ENCODE results near the gene SRPK2.
"Not testable (repeated sequence)": the region's sequence is repeated elsewhere in the genome, so short reads cannot be mapped to it uniquely, and the experiment has no call there.

The SRPK2 gene

DNA sequence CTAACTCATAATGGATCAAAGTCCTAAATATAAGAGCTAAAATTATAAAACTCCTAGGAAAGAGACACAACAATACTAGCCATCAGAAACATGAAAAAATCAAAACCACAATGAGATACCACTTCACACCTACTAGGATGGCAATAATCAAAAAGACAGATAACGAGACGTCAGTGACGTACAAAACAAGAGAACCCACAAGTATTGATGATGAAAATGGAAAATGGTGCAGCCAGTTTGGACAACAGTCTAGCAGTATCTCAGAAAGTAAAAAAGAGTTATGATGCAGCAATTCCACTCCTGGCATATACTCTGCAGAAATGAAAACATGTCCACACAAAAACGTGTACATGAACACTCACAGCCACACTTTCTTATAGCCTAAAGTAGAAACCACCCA lies 173.5 kb downstream of the SRPK2 start:
- DNase-seq: no peak

DNA sequence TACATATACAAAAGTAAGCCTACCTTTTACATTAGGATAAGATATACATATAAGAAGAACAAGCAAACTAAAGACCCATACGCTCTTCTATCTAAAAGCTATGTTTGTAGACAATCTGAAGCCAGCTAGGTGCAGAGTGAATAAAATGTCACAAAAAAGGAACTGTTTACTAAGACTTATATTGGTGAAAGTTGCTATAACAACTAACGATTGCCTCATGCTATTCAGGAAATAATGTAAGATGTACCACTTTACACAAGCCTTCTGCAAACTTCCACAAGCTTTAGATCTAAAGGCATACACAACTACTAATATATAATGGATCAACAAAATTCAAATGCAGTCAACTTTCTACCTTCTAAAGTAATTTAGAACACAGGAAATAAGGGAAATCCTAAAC lies 175.1 kb downstream of the SRPK2 start:
- no peak for DNase-seq

DNA sequence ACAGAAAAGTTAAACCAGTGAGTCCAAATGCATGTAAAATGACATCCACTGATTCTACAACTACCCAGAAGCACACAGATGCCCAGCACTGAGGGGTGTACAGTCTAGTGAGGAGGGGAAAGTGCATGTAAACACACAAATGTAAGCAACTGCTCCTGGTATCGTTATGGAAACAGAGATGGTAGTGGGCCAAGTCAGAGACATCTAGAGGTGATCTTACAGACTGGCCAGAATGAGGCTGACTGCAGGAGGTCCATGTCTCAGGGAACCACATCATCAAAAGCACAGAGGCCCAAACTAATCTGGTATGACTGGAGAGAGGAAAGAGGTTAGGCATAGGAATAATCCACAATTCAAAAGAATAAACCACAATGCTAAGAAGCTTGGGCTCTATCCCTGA lies 176.5 kb downstream of the SRPK2 start:
- no peak for DNase-seq

DNA sequence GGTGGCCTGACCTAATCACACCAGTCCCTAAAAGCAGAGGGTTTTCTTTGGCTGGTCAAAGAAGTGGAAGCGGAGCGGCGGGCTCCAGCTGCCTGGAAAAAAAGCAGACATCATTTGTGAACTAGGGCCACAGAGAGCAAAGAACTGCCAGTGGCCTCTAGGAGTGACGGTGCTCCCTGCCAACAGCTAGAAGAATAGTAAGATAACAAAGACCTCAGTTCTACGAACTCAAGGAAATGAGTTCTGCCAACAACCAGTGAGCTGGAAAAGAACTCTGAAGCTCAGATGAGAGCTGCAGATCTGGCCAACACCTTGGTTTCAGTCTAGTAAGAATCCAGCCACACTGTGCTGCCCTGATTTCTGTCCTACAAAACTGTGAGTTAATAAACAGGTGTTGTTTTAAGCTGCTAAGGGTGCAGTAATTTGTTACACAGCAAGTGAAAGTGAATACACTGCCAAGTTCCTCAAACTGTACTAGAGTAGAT lies 178.0 kb downstream of the SRPK2 start:
- DNase-seq: no peak

DNA sequence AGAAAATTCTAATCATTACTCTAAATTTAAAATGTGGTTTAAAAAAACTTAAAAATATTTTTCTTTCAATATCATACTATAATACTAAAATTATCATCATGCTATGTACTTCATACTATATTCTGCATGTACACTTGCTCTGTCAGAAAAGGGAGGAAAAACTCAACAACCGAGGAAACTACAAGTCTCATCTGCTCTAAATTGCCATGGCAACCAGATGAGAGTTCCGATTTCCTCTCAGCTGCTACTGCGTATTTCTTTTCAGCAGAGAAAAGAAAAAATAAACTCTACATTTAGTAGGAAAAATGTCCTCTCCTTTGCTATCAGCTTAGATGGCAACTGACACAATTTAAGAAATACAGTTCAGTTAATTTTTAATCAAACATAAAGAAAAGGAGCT lies 178.9 kb downstream of the SRPK2 start:
- no peak for DNase-seq

DNA sequence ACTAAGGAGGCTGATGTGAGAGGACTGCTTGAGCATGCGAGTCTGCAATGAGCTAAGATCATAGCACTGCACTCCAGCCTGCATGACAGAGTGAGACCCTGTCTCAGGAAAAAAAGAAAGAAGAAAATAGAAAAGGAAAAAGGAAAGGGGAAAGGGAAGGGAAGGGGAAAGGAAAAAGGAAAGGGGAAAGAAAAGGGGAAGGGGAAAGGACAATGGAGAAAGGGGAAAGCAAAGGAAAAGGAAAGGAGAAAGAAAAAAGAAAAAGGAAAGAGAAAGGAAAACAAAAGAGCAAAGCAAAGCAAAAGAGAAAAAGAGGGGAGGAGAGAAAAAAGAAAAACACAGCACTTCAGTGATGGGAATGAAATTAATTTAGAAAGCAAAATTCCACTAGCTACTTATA lies 179.3 kb downstream of the SRPK2 start:
- DNase-seq: no peak

DNA sequence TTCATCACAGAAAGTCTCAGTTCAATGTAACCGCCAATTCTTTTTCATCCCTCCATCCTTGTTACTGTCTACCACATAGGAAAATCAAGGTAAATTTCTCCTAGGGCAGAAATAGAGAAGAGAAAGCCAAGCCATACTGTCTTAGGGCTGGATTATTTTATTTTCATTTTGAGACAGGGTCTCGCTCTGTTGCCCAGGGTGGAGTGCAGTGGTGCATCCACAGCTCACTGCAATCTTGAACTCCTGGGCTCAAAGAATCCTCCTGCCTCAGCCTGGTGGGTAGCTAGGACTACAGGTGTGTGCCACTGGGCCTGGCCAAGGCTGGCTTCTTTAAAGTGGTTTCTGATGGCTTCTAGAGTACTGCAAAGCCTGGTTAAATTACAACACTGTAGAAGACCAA lies 181.7 kb downstream of the SRPK2 start:
- no peak for DNase-seq

DNA sequence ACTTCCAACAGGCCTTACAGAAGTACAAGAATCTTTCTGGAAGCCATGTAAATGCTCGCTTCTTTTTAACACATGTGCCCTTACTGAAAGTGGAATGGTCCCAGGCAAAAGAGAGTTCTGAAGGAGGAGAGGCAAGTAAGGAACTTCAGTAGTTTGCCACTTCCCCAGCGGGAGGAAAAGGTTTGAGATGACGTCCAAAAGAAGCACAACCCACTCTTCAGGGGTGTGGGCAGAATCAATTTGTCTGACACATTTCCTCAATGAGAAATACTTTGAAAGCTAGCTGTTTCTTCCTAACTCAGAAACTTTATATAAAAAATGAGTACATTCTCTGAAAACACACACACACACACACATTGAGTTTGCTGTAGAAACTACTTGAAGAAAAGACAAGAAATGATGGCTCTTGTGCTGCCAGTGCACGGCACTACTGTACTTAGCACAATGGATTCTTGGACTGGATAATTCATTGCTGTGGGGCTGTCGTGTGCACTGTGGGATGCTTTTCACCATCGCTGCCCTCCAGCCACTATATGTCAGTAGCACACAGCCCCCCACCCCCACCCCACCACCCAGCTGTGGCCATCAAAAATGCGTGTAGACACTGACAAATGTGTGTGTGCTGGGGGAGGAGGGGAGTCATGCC lies 183.0 kb downstream of the SRPK2 start:
- DNase-seq: no peak

DNA sequence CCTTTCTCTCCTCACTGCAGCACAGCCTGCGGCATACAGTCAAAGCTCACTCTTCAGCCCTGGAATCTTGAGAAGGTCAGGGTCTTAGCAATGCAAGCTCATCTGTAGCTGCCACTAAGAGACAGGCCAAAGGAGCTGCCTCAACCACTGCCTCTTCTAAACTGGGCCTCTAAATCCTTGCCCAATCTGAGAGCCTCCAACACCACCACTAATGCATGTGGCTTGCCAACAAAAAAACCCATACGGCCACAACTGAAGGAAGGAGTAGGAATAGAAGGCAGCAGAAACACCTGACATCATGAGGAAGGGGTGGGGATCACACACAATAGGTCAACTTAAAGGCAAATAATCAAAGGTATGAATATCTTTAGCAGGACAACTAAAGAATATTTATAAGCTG lies 183.8 kb downstream of the SRPK2 start:
- no peak for DNase-seq

DNA sequence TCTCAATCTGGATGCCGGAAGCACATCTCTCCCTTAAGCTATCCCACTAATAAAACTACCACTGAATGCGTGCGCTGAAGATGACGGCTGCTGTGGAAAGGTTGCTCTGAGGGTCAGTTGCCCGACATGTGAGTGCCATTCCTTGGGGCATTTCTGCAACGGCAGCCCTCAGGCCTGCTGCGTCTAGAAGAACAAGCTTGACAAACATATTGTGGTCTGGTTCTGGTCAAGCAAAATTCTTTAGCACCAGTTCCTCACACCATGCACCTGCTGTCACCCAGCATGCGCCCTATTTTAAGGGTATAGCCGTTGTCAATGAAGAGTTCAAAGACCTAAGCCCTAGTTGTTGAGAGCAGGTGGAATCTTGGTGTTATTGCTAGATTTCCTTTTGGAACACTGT lies 184.2 kb downstream of the SRPK2 start:
- no peak for DNase-seq

DNA sequence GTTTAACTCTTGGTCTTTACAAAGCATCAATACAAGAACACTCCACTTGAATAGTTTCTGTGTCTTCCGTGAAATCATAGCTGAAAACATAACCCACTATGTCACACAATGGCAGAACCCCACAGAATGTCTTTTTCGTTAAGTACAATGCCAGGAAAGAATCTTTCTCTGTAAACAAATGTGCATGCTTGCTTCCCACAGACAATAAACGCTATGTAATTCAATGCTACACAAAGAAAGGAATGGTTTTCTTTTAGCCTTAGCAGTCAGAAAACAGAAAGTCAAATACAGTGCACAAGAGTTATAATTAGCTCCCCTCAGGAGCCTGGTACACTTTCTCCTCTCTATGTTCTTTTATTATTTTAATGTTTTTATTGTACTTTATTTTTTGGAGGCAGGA lies 186.1 kb downstream of the SRPK2 start:
- no peak for DNase-seq

DNA sequence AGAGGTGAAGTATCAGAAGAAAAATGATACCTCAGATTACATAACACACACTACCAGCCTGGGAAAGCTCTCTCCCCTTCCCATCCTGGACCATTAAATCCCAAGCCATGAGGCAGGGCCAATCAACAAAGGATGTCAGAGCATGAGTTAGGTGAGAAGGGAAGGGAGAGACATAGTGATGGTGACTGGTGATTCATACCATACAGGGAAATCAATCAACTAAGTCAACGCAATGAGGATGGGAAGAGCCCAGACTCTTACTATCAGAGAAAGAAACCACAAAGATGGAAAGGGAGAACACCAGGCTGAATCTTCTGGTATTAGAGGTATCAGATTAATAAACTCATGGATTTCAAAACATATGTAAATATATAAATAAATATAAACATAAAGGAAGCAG lies 189.3 kb downstream of the SRPK2 start:
- DNase-seq: no peak

DNA sequence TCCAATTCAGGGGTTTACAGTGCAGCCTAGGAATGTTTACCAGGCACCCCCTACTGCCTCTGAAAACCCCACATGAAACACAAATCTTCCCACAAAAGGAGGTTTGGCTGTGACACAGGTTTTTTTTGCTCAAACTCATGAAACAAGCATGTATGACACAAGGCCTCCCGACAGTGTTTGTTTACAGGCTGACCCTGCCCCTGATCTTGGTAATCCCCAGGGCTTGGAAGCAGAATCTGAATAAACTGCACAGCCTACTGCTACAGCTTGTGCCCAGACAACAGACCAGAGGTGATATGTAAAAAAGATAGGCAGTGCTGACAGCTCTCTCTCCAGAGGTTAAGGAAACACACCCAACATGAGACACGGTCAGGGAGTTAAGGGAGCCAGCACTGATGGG lies 190.5 kb downstream of the SRPK2 start:
- no peak for DNase-seq

DNA sequence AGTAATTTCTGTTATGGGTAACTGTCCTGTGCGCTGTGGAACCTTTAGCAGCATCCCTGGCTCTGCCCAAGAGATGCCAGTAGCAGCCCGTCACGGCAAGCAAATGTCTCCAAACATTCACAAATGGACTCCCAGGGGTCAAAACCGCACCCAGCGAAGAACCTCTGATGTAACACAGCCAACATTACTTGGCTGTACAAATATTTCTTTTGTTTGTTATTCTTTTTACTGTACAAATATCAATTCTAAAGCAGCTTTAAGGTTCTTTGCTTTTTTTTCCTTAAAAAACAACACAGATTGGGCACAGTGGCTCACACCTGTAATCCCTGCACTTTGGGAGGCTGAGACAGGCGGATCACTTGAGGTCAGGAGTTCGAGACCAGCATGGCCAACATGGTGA lies 192.2 kb downstream of the SRPK2 start:
- DNase-seq: no peak

DNA sequence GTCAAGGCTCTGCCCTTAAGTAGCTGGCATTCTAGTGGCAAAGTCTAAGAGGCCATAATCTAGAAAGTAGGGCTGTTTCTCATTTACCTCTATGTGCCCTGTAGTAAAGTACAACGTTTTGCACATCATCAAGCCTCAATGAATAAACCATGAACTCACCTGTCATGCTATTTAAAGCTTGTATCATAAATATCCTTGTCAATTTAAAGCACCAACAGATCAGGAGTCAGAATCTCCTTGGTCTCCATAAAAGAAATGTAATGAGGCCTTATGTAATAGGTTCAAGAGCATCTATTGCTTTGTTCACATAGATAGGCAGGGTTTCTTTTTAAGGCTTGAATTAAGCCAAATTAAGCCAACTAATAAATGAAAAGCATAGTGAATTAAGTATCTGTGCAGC lies 192.8 kb downstream of the SRPK2 start:
- no peak for DNase-seq

DNA sequence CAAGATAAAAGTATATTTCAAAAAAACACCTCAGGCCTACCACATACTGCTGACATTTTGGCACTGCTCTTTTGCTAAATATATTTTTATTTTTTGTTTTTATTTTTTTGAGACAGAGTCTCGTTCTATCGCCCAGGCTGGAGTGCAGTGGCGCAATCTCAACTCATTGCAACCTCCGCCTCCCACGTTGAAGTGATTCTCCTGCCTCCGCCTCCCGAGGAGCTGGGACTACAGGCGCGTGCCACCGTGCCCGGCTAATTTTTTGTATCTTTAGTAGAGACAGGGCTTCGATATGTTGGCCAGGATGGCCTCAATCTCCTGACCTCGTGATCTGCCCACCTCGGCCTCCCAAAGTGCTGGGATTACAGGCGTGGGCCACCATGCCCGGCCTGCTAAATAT lies 193.8 kb downstream of the SRPK2 start:
- DNase-seq: not testable (repeated sequence)

DNA sequence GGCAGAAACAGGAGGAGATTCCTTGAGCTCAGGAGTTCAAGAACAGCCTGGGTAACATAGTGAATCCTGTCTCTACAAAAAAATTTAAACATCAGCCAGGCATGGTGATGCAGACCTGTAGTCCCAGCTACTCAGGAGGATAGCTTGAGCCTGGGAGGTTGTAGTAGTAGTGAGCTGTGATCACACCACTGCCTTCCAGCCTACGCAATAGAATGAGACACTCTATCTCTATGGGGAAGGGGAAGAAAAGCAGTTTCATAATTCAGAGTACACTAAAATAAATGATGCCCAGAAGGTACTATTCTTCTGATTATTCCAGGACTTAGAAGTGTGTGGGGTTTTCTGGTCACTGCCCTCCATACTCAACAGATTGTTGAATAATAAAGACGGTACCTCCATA lies 197.4 kb downstream of the SRPK2 start:
- DNase-seq: no peak

DNA sequence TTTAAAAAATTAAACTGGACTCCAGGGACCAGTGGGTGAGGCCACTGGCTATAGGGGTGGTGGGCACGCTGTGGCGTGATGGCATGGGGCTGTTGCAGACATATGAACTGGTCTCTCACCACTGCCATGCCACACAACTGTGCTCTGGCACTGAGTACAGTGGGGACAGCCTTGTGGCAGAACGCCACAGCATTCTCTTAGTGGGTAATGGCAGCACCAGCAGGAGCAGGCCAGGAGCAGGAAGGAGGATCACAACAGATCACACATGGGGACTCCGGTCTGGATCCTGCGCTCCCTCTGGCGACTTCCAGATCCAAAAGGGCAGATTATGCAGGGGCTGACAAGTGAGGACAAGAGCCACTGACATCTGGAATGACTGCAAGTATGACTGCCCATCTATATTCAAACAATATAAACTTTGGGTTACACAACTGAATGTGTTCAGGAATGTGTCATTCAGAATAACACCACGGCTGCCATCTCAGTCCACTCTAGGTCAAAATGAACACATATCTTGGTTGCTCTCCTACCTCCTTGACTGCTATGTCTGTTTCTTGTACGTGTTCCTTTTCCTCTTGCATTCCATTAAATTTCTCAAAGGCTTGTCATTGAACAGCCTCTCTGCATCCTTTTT lies 198.7 kb downstream of the SRPK2 start:
- no peak for DNase-seq

DNA sequence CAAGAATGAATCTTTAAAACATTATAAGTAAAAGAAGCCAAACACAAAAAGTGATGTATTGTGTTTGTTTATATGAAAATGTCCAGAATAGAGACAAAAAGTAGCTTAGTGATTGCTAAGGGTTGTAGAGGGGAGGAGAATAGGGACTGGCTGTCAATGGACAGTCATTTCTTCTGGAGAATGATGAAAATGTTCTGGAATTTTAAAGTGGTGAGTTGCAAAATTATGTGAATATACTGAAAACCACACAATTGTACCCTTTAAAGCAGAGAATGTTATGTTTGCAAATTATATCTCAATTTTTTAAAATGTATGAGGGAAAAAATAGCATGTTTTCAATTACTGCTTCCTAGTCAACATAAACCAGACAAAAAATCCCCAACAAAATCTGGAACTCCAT lies 200.5 kb downstream of the SRPK2 start:
- no peak for DNase-seq

DNA sequence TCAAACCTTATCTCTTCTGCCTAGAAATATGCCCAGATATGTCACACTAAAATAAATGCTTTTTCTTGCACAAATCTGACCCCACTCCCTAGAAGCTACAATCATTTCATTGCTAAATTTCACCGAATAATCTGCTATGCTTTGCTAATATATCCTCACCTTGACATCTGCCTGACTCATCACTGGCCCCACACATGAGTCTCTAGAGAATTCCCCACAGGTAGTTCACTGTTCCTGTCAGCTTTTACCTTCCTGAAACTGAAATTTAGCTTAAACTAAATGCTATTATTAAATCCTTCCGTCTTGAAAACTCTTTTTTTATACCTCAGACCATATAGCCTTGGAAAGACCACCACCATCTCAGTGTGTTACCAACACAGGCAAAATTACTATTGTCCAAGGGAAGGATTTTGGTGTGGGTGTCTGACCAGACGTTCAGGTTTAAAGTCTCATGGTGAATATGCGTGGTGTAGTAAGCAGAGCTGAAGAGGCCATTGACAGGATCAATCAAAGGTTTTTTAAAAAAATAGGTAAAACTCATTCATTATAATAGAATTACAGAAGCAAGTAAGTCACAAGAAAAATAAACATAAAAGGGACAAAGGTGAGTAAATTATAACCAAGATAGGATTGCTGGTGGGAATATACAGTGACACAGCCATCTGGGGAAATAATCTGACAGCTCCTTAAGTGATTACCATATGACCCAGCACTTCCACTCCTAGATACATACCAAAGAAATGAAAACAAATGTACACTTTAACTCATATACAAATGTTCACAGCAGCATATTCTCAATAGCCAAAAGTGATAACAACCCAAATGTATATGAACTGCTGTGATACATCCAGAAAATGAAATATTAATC lies 201.2 kb downstream of the SRPK2 start:
- DNase-seq: no peak

DNA sequence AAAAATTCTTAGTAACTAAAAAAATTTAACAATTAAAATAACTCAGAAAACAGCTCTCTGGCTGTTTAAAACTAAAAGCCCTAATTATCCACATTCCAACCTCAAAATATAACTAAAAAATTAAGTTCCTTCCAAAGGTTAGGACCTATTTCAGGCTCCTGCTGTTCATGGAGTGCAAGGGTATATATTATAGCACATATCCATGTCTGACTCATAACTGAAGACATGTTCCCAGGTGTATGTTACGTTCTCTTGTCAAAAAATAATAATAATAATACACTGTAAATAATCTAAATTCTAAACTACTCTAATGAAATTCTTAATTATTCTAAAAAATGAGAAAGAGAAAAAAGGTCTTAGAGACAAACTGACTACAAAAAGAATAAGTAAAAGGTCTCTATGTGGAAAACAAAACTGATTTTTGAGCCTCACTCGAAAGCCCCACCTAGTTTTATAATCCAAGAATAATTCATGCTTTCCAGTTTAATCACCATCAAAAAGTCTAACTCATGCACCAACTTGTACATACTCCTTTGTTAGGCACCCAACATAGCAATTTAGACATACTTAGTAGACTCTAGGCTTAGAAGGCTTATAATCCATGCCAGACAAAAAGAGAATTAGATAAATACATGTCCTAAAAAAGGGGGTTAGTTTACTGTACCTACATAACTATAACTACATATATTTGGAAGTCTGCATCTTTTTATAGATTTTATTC lies 203.3 kb downstream of the SRPK2 start:
- DNase-seq: no peak

DNA sequence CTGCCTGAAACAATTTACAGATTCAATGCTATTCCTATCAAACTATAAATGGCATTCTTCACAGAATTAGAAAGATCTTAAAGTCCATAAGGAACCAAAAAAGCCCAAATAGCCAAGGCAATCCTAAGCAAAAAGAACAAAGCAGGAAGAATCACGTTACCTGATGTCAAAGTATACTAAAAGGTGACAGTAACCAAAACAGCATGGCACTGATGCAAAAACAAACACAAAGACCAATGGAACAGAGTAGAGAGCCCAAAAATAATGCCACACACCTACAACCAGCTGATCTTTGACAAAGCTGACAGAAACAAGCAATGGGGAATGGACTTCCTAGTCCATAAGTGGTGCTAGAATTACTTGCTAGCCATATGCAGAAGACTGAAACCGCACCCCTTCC lies 208.7 kb downstream of the SRPK2 start:
- no peak for DNase-seq

DNA sequence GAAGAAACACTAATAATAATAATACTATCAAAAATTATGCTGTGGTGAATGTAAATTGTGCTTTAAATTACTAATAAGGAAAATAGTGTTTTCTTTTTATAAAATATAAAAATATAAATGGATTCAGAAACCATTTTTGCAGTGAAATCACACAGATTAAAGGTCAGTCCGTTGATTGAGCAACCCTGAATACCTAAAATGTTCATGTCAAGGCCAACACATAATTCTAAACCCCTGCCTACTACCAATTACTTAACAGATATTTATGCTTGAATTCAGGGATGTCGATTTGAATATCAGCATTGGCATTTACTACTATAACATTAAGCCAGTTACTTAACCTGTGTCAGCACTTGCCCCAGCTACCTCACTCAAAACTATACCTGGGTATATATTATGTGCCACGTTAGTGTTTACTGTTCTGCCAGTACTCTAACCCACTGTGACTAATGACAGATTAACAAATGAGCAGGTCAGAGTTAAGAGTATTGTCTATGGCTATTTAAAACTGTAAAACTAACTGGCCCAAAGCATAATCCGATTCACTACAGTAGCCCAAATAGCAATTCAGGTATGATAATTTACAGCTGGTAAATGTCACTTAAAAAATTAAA lies 209.7 kb downstream of the SRPK2 start:
- DNase-seq: no peak
